GM19193 (cell line): ENCODE results near the gene RSRC2.

Experiments used
- POLR2A ChIP-seq: IDR thresholded peaks from 4 replicates; pipeline ENCODE4 v1.6.1; 2011; ENCODE audit not compliant: insufficient read depth, insufficient read length; ENCODE audit errors: extremely low read depth

RSRC2 gene

GRCh38 chr12:122460641-122461040, 66.1 kb downstream of the RSRC2 start:
- no peak for TF ChIP-seq POLR2A

- no peak for TF ChIP-seq POLR2A
These were observed 66.7 kb downstream of the RSRC2 start for GRCh38 chr12:122460061-122460460.

GRCh38 chr12:122459211-122459610, 67.5 kb downstream of the RSRC2 start:
- no peak for TF ChIP-seq POLR2A

- no peak for TF ChIP-seq POLR2A
These were observed 68.4 kb downstream of the RSRC2 start for GRCh38 chr12:122458105-122459035.

GRCh38 chr12:122457627-122458026, 69.1 kb downstream of the RSRC2 start:
- TF ChIP-seq POLR2A, result no peak

GRCh38 chr12:122454739-122455138, 72.0 kb downstream of the RSRC2 start:
- TF ChIP-seq POLR2A, result no peak

GRCh38 chr12:122454250-122454721, 72.5 kb downstream of the RSRC2 start:
- no peak for TF ChIP-seq POLR2A
